Mesodermal cell (in vitro differentiated cells): ENCODE data around the gene C2CD4D. TPM values are rescaled to one million over a fixed set of nuclear protein-coding genes. Genes with fewer than 3 reads are reported as not detected.
"Not testable (repeated sequence)": the region's sequence is repeated elsewhere in the genome, so short reads cannot be mapped to it uniquely, and the experiment has no call there.

Experiments
- H3K27ac ChIP-seq: 2 replicates; pipeline ENCODE4 v1.7.0; 2013; ENCODE audit warnings: mild to moderate bottlenecking, low read depth, low read length, moderate library complexity; ENCODE audit not compliant: severe bottlenecking
- H3K36me3 ChIP-seq: 2 replicates; pipeline ENCODE4 v1.7.1; 2013; ENCODE audit warnings: mild to moderate bottlenecking, low read length, moderate library complexity; ENCODE audit not compliant: control insufficient read depth, insufficient read depth
- H3K4me1 ChIP-seq: one replicate; pipeline ENCODE4 v1.7.1; 2013; ENCODE audit warnings: mild to moderate bottlenecking, low read length; ENCODE audit not compliant: insufficient read depth, control insufficient read depth, poor library complexity, severe bottlenecking
- H3K4me3 ChIP-seq: 2 replicates; pipeline ENCODE4 v1.7.0; 2013; ENCODE audit warnings: low read length, control low read depth, mild to moderate bottlenecking; ENCODE audit not compliant: insufficient read depth, poor library complexity, severe bottlenecking; ENCODE audit errors: extremely low read depth
- H3K9me3 ChIP-seq: 2 replicates; pipeline ENCODE4 v1.7.1; 2013; ENCODE audit warnings: mild to moderate bottlenecking, low read length, moderate library complexity; ENCODE audit not compliant: control insufficient read depth
- WGBS, 2 experiments: methylation state at CpG; one replicate each; pipeline ENCODE4 v1.1.5; 2013; ENCODE audit warnings: missing lambda C conversion rate in 2 of 2; ENCODE audit not compliant: insufficient coverage in 2 of 2; 5-methylcytosine and 5-hydroxymethylcytosine counted together
- polyA plus RNA-seq, 2 experiments: library from polyadenylated mRNA; stranded (reverse); fragments of 50-300 nt; gene quantifications; one replicate each; pipeline ENCODE4 v1.2.3, GENCODE V29; 2013

C2CD4D gene
- 0.33 TPM for polyA plus RNA-seq (2013, experiment 1 of 2)
- not detected for polyA plus RNA-seq (2013, experiment 2 of 2)

- Histone ChIP-seq H3K9me3 (no peaks in the 10 kb centered on the region), H3K27ac (peak within 1 kb of the TSS; percentile 70), H3K4me1 (peaks cover 31% of the 10 kb centered on the region), H3K36me3 (no peaks in the 10 kb centered on the region), H3K4me3 (peak within 1 kb of the TSS; percentile 29)
- WGBS, 2 experiments, result 3 to 5% methylated on average over 38 of the region's 47 CpGs
Observed at GRCh38 chr1:151839457-151840403, at the start of gene C2CD4D. TSS of gene C2CD4D (minus strand) at chr1:151839820. CDS start at chr1:151838989, 831 bp downstream.

GRCh38 chr1:151888972-151889570 is 49.5 kb upstream of the C2CD4D start:
- H3K4me3 ChIP-seq, result no peak overlapping the region
- H3K4me1 ChIP-seq, result peaks cover 20% of the 10 kb centered on the region
- H3K9me3 ChIP-seq, result peaks cover 5% of the 10 kb centered on the region
- peaks cover 25% of the 10 kb centered on the region for H3K36me3 ChIP-seq
- no peak overlapping the region for H3K27ac ChIP-seq
- 100% methylated on average over 1 of the region's 2 CpGs; no CpG with 5 or more reads in 1 of the 2 experiments for WGBS, 2 experiments

- Histone ChIP-seq H3K4me3 (no peak overlapping the region), H3K36me3 (peaks cover 19% of the 10 kb centered on the region), H3K27ac (no peak overlapping the region), H3K9me3 (peaks cover 5% of the 10 kb centered on the region), H3K4me1 (peaks cover 10% of the 10 kb centered on the region)
- WGBS, 2 experiments, result 100% methylated on average over 1 of the region's 1 CpG
Observed at GRCh38 chr1:151887028-151887427, 47.4 kb upstream of the C2CD4D start.

- WGBS, 2 experiments, result 80% methylated on average over 1 of the region's 1 CpG; no CpG with 5 or more reads in 1 of the 2 experiments
- peaks cover 19% of the 10 kb centered on the region for H3K36me3 ChIP-seq
- no peak overlapping the region for H3K27ac ChIP-seq
- H3K4me1 ChIP-seq, result no peaks in the 10 kb centered on the region
- peaks cover 5% of the 10 kb centered on the region for H3K9me3 ChIP-seq
- H3K4me3 ChIP-seq, result no peak overlapping the region
Observed at GRCh38 chr1:151885479-151885878, 45.9 kb upstream of the C2CD4D start.

- not testable (repeated sequence) for H3K4me3 ChIP-seq, H3K27ac ChIP-seq, H3K4me1 ChIP-seq, H3K9me3 ChIP-seq
- H3K36me3 ChIP-seq, result peaks cover 19% of the 10 kb centered on the region
- WGBS, 2 experiments, result 90 to 100% methylated on average over 1 to 2 of the region's 5 CpGs
Observed at GRCh38 chr1:151884879-151885278, 45.3 kb upstream of the C2CD4D start.

DNA sequence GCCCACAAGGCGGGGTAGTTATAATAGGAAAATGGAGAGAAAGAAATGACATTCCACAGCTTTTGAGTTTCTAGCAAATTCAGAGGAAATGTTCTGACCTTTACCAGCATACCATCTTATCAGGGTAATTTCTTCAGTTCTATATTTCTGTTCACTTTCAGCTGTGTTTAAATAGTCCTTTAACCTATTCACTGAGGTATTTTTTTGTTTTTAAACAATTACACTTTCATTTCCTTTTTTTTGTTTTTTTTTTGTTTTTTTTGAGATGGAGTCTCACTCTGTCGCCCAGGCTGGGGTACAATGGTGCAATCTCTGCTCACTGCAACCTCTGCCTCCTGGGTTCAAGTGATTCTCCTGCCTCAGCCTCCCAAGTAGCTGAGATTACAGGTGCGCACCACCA is 44.8 kb upstream of the C2CD4D start:
- not testable (repeated sequence) for H3K4me3 ChIP-seq, H3K27ac ChIP-seq, H3K9me3 ChIP-seq, H3K4me1 ChIP-seq
- peaks cover 19% of the 10 kb centered on the region for H3K36me3 ChIP-seq
- 67 to 100% methylated on average over 1 of the region's 3 CpGs for WGBS, 2 experiments

DNA sequence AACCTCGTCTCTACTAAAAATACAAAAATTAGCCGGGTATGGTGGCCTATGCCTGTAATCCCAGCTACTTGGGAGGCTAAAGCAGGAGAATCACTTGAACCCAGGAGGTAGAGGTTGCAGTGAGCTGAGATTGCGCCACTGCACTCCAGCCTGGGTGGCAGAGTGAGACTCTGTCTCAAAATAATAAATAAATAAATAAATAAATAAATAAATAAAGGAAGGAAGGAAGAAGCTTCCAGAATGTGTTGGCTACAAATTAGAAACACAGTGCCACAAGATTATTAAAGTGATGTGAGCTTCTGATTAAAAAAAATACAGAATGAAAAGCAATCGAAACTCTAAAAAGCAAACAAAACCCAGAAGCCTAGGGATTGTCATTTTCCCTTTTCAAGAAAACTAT is 44.3 kb upstream of the C2CD4D start:
- 100% methylated on average over 1 of the region's 4 CpGs; no CpG with 5 or more reads in 1 of the 2 experiments for WGBS, 2 experiments
- not testable (repeated sequence) for H3K4me3 ChIP-seq, H3K4me1 ChIP-seq, H3K27ac ChIP-seq, H3K9me3 ChIP-seq
- H3K36me3 ChIP-seq, result peaks cover 19% of the 10 kb centered on the region

- H3K4me3 ChIP-seq, H3K27ac ChIP-seq, H3K4me1 ChIP-seq, H3K9me3 ChIP-seq: not testable (repeated sequence)
- 78 to 96% methylated on average over 1 to 3 of the region's 5 CpGs for WGBS, 2 experiments
- H3K36me3 ChIP-seq, result peaks cover 12% of the 10 kb centered on the region
Observed at GRCh38 chr1:151882918-151883317, 43.3 kb upstream of the C2CD4D start.

- Histone ChIP-seq H3K27ac (no peak overlapping the region), H3K36me3 (peaks cover 8% of the 10 kb centered on the region), H3K4me3 (no peak overlapping the region), H3K9me3 (peaks cover 5% of the 10 kb centered on the region), H3K4me1 (no peaks in the 10 kb centered on the region)
- WGBS, 2 experiments, result no CpG with 5 or more reads among the region's 2 CpGs
Observed at GRCh38 chr1:151882466-151882865, 42.8 kb upstream of the C2CD4D start.

GRCh38 chr1:151881479-151881878 is 41.9 kb upstream of the C2CD4D start:
- H3K4me3 ChIP-seq, result no peak overlapping the region
- 50 to 88% methylated on average over 1 to 2 of the region's 2 CpGs for WGBS, 2 experiments
- no peaks in the 10 kb centered on the region for H3K36me3 ChIP-seq

More at GRCh38 chr1:151881479-151881878, 41.9 kb upstream of the C2CD4D start:
- Histone ChIP-seq H3K27ac (no peak overlapping the region), H3K9me3 (no peaks in the 10 kb centered on the region), H3K4me1 (no peaks in the 10 kb centered on the region)
